H1 (cell line): ENCODE measurements around the gene SVOPL. TPM values are rescaled to one million over a fixed set of nuclear protein-coding genes. Genes with fewer than 3 reads are reported as not detected.

ENCODE experiments used
- CTCF ChIA-PET: fragments of 300-600 bp; sonication (Branson Sonifier 250); formaldehyde crosslinking; loops from one replicate; lab custom pipeline; 2021; ENCODE audit not compliant: partially characterized antibody; lab: Charles Lee
- POLR2A ChIA-PET: fragments of 300-600 bp; sonication (Branson Sonifier 250); formaldehyde crosslinking; loops from one replicate; lab custom pipeline; 2021; ENCODE audit warnings: inconsistent platforms; ENCODE audit not compliant: partially characterized antibody; lab: Charles Lee
- DNase-seq, 2 experiments: peaks; one replicate each; pipeline versions ENCODE4 v3.0.0 to v3.0.0-alpha.2; 2010 to 2022; ENCODE audit warnings: low spot score in 2 of 2, low read depth in 1 of 2, mixed read lengths in 1 of 2
- FAIRE-seq: peaks from 2 replicates; lab custom pipeline; 2011; peaks lifted over from hg19 to GRCh38; lab: Jason Lieb, UNC
- H2AFZ ChIP-seq: 2 replicates; pipeline ENCODE4 v1.8.1; 2012; ENCODE audit warnings: low read length, inconsistent platforms
- H2AK5ac ChIP-seq: 2 replicates; pipeline ENCODE4 v1.6.1; 2013; ENCODE audit warnings: low read depth, low read length
- H2BK120ac ChIP-seq: replicated peaks from 2 replicates; pipeline ENCODE3; 2013; ENCODE audit warnings: low read depth, low read length, inconsistent platforms
- H2BK12ac ChIP-seq: 2 replicates; pipeline ENCODE4 v1.6.1; 2013; ENCODE audit warnings: low read depth, low read length
- H2BK15ac ChIP-seq: 2 replicates; pipeline ENCODE4 v1.6.1; 2013; ENCODE audit warnings: low read length
- H2BK20ac ChIP-seq: 2 replicates; pipeline ENCODE4 v1.6.1; 2013; ENCODE audit warnings: low read length
- H2BK5ac ChIP-seq: 2 replicates; pipeline ENCODE4 v1.6.1; 2013; ENCODE audit warnings: low read depth, low read length
- H3K14ac ChIP-seq: 2 replicates; pipeline ENCODE4 v1.6.1; 2013; ENCODE audit warnings: inconsistent platforms; ENCODE audit not compliant: insufficient read length
- H3K18ac ChIP-seq: 2 replicates; pipeline ENCODE4 v1.6.1; 2013; ENCODE audit warnings: low read length; ENCODE audit errors: extremely low read depth
- H3K23ac ChIP-seq: 2 replicates; pipeline ENCODE4 v1.6.1; 2013; ENCODE audit warnings: inconsistent platforms; ENCODE audit not compliant: insufficient read length
- H3K23me2 ChIP-seq: 2 replicates; pipeline ENCODE4 v1.6.1; 2013; ENCODE audit warnings: low read depth, low read length
- H3K27ac ChIP-seq: 2 replicates; pipeline ENCODE4 v1.6.1; 2011; ENCODE audit warnings: low read depth, low read length, inconsistent platforms
- H3K27me3 ChIP-seq, 4 experiments: replicated peaks in 1 of 4; 1 replicate in 1 of 4; 2 replicates in 3 of 4; pipeline versions ENCODE4 v1.6.1 to v1.8.1; 2011 to 2013; ENCODE audit warnings: low read length in 3 of 4, mild to moderate bottlenecking in 3 of 4, inconsistent platforms in 2 of 4, mixed read lengths in 2 of 4, moderate library complexity in 1 of 4; ENCODE audit not compliant: control insufficient read depth in 3 of 4, insufficient read depth in 3 of 4; ENCODE audit errors: extremely low read depth in 1 of 4
- H3K36me3 ChIP-seq, 4 experiments: 2 replicates each; pipeline versions ENCODE4 v1.6.1 to v1.8.1; 2011 to 2013; ENCODE audit warnings: mild to moderate bottlenecking in 4 of 4, low read length in 3 of 4, moderate library complexity in 2 of 4, control low read depth in 1 of 4, inconsistent platforms in 1 of 4; ENCODE audit not compliant: insufficient read depth in 4 of 4, control insufficient read depth in 2 of 4
- H3K4ac ChIP-seq: replicated peaks from 2 replicates; pipeline ENCODE3; 2013; ENCODE audit warnings: low read length, low read depth, mixed read lengths, inconsistent platforms; ENCODE audit not compliant: insufficient read length
- H3K4me1 ChIP-seq, 4 experiments: replicated peaks in 1 of 4; 1 replicate in 1 of 4; 2 replicates in 3 of 4; pipeline versions ENCODE4 v1.6.1 to v1.8.1; 2011 to 2013; ENCODE audit warnings: low read length in 3 of 4, inconsistent platforms in 2 of 4, mixed read lengths in 1 of 4; ENCODE audit not compliant: insufficient read depth in 4 of 4, control insufficient read depth in 3 of 4
- H3K4me2 ChIP-seq, 2 experiments: 2 replicates each; pipeline versions ENCODE4 v1.6.1 to v1.8.1; 2011 to 2013; ENCODE audit warnings: low read depth in 2 of 2, low read length in 2 of 2, control low read depth in 1 of 2, inconsistent platforms in 1 of 2, mild to moderate bottlenecking in 1 of 2; ENCODE audit not compliant: insufficient read depth in 1 of 2
- H3K4me3 ChIP-seq, 4 experiments: fragments of 200-600, 300-600 bp in 1 of 4; sonication (generic), shearing (Covaris generic), sonication (Bioruptor Twin) in 1 of 4; 2 replicates each; pipeline versions ENCODE4 v1.5.1 to v1.8.1; 2011 to 2016; ENCODE audit warnings: low read length in 4 of 4, low read depth in 3 of 4, control low read depth in 2 of 4, inconsistent platforms in 2 of 4, mild to moderate bottlenecking in 2 of 4, mixed read lengths in 1 of 4, moderate library complexity in 1 of 4; ENCODE audit not compliant: insufficient read depth in 2 of 4; ENCODE audit errors: extremely low read depth in 1 of 4
- H3K56ac ChIP-seq: replicated peaks from 2 replicates; pipeline ENCODE3; 2013; ENCODE audit warnings: low read depth, mild to moderate bottlenecking, mixed read lengths, low read length, inconsistent platforms; ENCODE audit not compliant: insufficient read length
- H3K79me1 ChIP-seq: 2 replicates; pipeline ENCODE4 v1.6.1; 2013; ENCODE audit warnings: low read depth, low read length, control low read depth
- H3K79me2 ChIP-seq, 2 experiments: 2 replicates each; pipeline versions ENCODE4 v1.6.1 to v1.8.1; 2012 to 2013; ENCODE audit warnings: low read length in 2 of 2, mild to moderate bottlenecking in 2 of 2, inconsistent platforms in 1 of 2; ENCODE audit not compliant: insufficient read depth in 2 of 2, control insufficient read depth in 1 of 2
- H3K9ac ChIP-seq, 4 experiments: replicated peaks in 1 of 4; 1 replicate in 1 of 4; 2 replicates in 3 of 4; pipeline versions ENCODE4 v1.6.1 to v1.8.1; 2011 to 2013; ENCODE audit warnings: low read depth in 3 of 4, low read length in 3 of 4, control low read depth in 2 of 4, mild to moderate bottlenecking in 2 of 4, moderate library complexity in 2 of 4, inconsistent platforms in 1 of 4; ENCODE audit errors: extremely low read depth in 1 of 4
- H3K9me3 ChIP-seq, 2 experiments: 2 replicates each; pipeline versions ENCODE4 v1.6.1 to v1.8.1; 2012 to 2013; ENCODE audit warnings: mild to moderate bottlenecking in 2 of 2, moderate library complexity in 2 of 2, control low read depth in 1 of 2, inconsistent platforms in 1 of 2, low read depth in 1 of 2, low read length in 1 of 2, mixed read lengths in 1 of 2; ENCODE audit not compliant: insufficient read depth in 2 of 2
- H4K20me1 ChIP-seq, 2 experiments: replicated peaks in 1 of 2; 2 replicates each; pipeline versions ENCODE3 to v1.8.1; 2011 to 2013; ENCODE audit warnings: inconsistent platforms in 2 of 2, low read length in 2 of 2, mild to moderate bottlenecking in 1 of 2; ENCODE audit not compliant: insufficient read depth in 2 of 2, control insufficient read depth in 1 of 2
- H4K5ac ChIP-seq: 2 replicates; pipeline ENCODE4 v1.6.1; 2013; ENCODE audit warnings: low read length, low read depth, mixed read lengths, inconsistent platforms; ENCODE audit not compliant: insufficient read length
- H4K8ac ChIP-seq: 2 replicates; pipeline ENCODE4 v1.8.0; 2013; ENCODE audit warnings: mild to moderate bottlenecking, moderate library complexity, low read length, inconsistent platforms; ENCODE audit not compliant: insufficient read depth; ENCODE audit errors: extremely low read depth
- H4K91ac ChIP-seq: replicated peaks from 2 replicates; pipeline ENCODE3; 2013; ENCODE audit warnings: low read length, mixed read lengths, inconsistent platforms; ENCODE audit not compliant: insufficient read length
- MAFK ChIP-seq: IDR thresholded peaks from 2 replicates; pipeline ENCODE4 v1.6.1; 2012; ENCODE audit warnings: low read depth, mild to moderate bottlenecking, improper control_type of control experiment, low read length
- POLR2AphosphoS5 ChIP-seq: IDR thresholded peaks from 2 replicates; pipeline ENCODE4 v1.6.1; 2011; ENCODE audit warnings: low read depth, low read length
- RNF2 ChIP-seq: fragments of 200-900, 300-1000 bp; sonication (generic); IDR thresholded peaks from 2 replicates; pipeline ENCODE4 v1.7.1; 2016; ENCODE audit warnings: borderline replicate concordance, low read depth, mild to moderate bottlenecking, antibody characterized with exemption, low read length; ENCODE audit not compliant: poor library complexity, severe bottlenecking; ENCODE audit errors: missing control alignments
- SRF ChIP-seq: IDR thresholded peaks from 2 replicates; pipeline ENCODE4 v1.6.1; 2011; ENCODE audit warnings: mild to moderate bottlenecking, low read depth, low read length, moderate library complexity
- WGBS, 2 experiments: shearing (Covaris generic) in 1 of 2; methylation state at CpG; one replicate each; pipeline versions ENCODE4 v1.1.6 to v1.1.7; 2013 to 2015; ENCODE audit warnings: low lambda C conversion rate in 2 of 2, mixed read lengths in 2 of 2, inconsistent platforms in 1 of 2, low coverage in 1 of 2, missing lambda C conversion rate in 1 of 2; ENCODE audit not compliant: insufficient replicate concordance in 2 of 2, insufficient coverage in 1 of 2, insufficient read length in 1 of 2; ENCODE audit errors: extremely low coverage in 1 of 2, missing lambda C conversion rate in 1 of 2; 5-methylcytosine and 5-hydroxymethylcytosine counted together
- polyA plus RNA-seq, 7 experiments: library from polyadenylated mRNA; depleted of rRNA in 3 of 7; stranded (reverse) in 5 of 7; unstranded in 2 of 7; fragments of >200 nt in 5 of 7; fragments of 200-250 nt in 2 of 7; gene quantifications; 1 replicate in 5 of 7; 2 replicates in 1 of 7; 4 replicates in 1 of 7; pipeline versions ENCODE4 v1.2.1 to v1.2.3, GENCODE V29; 2011 to 2013; ENCODE audit warnings: missing spikeins in 2 of 7, mixed read lengths in 2 of 7
- total RNA-seq: library from RNA; stranded (reverse); fragmentation: NEBNext Ultra II Directional; extraction: Animal tissue kit (Norgen Biotek cat#: 25700); gene quantifications from 2 replicates; pipeline ENCODE4 v1.2.1, GENCODE V29; 2021

Gene SVOPL
- total and polyA plus RNA-seq, 2 of the 8 experiments (the other 6 are each of a cell fraction or from before 2014, with no cell fraction given) = 1.1 to 1.4 TPM

GRCh38 chr7:138625849-138626230 lies 75.3 kb downstream of the SVOPL start:
- FAIRE-seq (no peak), DNase-seq (no peak)
- Histone ChIP-seq H2BK12ac (peak overlapping the region; percentile 71; the same call in 1 of the 2 replicates), H3K4me3 (no peak overlapping the region), H4K8ac (no peak overlapping the region; the same call in 1 of the 2 replicates), H4K91ac (peak overlapping the region; percentile 55), H3K4ac (no peak overlapping the region), H3K23me2 (no peaks in the 10 kb centered on the region), H3K9me3 (no peaks in the 10 kb centered on the region), H4K5ac (no peak overlapping the region), H2BK120ac (peak overlapping the region; percentile 80), H4K20me1 (no peaks in the 10 kb centered on the region), H2AK5ac (peak overlapping the region; percentile 39; the same call in 1 of the 2 replicates), H3K36me3 (no peaks in the 10 kb centered on the region), H3K79me1 (no peaks in the 10 kb centered on the region), H3K27ac (no peak overlapping the region), H3K79me2 (no peaks in the 10 kb centered on the region), H3K9ac (no peak overlapping the region), H3K4me2 (no peak overlapping the region), H2BK15ac (no peak overlapping the region), H3K27me3 (no peaks in the 10 kb centered on the region), H2BK5ac (peak overlapping the region; percentile 73; the same call in 1 of the 2 replicates), H3K4me1 (peaks cover 0 to 5% (median 0%) of the 10 kb centered on the region in 4 experiments; a peak in 2 of 7 replicates), H2AFZ (no peak overlapping the region), H3K23ac (no peak overlapping the region), H3K18ac (peak overlapping the region; percentile 51), H2BK20ac (peak overlapping the region; percentile 61; the same call in 1 of the 2 replicates), H3K14ac (no peak overlapping the region), H3K56ac (no peak overlapping the region)
- WGBS, 2 experiments = 90% methylated on average over 5 of the region's 5 CpGs; no CpG with 5 or more reads in 1 of the 2 experiments
- CTCF ChIA-PET = interaction anchor here (0.6 to 2.1 kb wide), 5 partner anchors 8 to 130 kb away, joined by 3 to 6 read pairs (median 4); no protein-coding TSS in a partner anchor
- POLR2A ChIA-PET = no interaction called here
- TF ChIP-seq SRF (no peak), RNF2 (no peak), MAFK (no peak), POLR2AphosphoS5 (no peak)
